B cell (primary cell): ENCODE measurements around the gene RASSF8. TPM values are rescaled to one million over a fixed set of nuclear protein-coding genes. Genes with fewer than 3 reads are reported as not detected.

Source experiments
- ATAC-seq: fragments of 200-7000 bp; cut with Tn5 transposase; one replicate; pipeline ENCODE4 v1.10.0; 2021; ENCODE audit warnings: low read depth, mild to moderate bottlenecking, moderate number of reproducible peaks, moderate library complexity
- CTCF ChIA-PET: fragments of 350-600 bp; sonication (Branson Sonifier 250); formaldehyde crosslinking; loops from one replicate; lab custom pipeline; 2021; ENCODE audit warnings: antibody characterized with exemption, inconsistent platforms; lab: Charles Lee
- POLR2A ChIA-PET: fragments of 350-600 bp; sonication (Branson Sonifier 250); formaldehyde crosslinking; loops from one replicate; lab custom pipeline; 2021; ENCODE audit warnings: antibody characterized with exemption; lab: Charles Lee
- DNase-seq: peaks from one replicate; pipeline ENCODE4 v3.0.0; 2013
- H2AFZ ChIP-seq: 2 replicates; pipeline ENCODE4 v1.6.1; 2012; ENCODE audit warnings: mild to moderate bottlenecking, low read depth, low read length; ENCODE audit not compliant: insufficient read depth, poor library complexity, severe bottlenecking
- H3K27ac ChIP-seq, 2 donors: 1 replicate in 1 of 2; 2 replicates in 1 of 2; pipeline ENCODE4 v1.5.1; 2012 to 2013; ENCODE audit warnings: low read length in 2 of 2, mild to moderate bottlenecking in 2 of 2, moderate library complexity in 1 of 2
- H3K27me3 ChIP-seq, 4 experiments: fragments of 200-600 bp in 1 of 4; sonication (generic) in 1 of 4; replicated peaks in 1 of 4; 1 replicate in 2 of 4; 2 replicates in 2 of 4; pipeline versions ENCODE4 v1.6.1 to v1.7.0; 2013 to 2016; ENCODE audit warnings: low read length in 3 of 4, mild to moderate bottlenecking in 2 of 4, mixed read lengths in 1 of 4, moderate library complexity in 1 of 4; ENCODE audit not compliant: insufficient read depth in 4 of 4, control insufficient read depth in 3 of 4; ENCODE audit errors: control extremely low read depth in 1 of 4
- H3K36me3 ChIP-seq, 2 experiments: replicated peaks in 1 of 2; 1 replicate in 1 of 2; 2 replicates in 1 of 2; pipeline versions ENCODE4 v1.6.1 to v1.7.1; 2013; ENCODE audit warnings: low read length in 1 of 2; ENCODE audit not compliant: insufficient read depth in 2 of 2, control insufficient read depth in 1 of 2; ENCODE audit errors: control extremely low read depth in 1 of 2, extremely low read depth in 1 of 2
- H3K4me1 ChIP-seq, 2 donors: fragments of 200-600 bp in 1 of 2; sonication (generic) in 1 of 2; 1 replicate in 1 of 2; 2 replicates in 1 of 2; pipeline versions ENCODE4 v1.5.1 to v1.6.1; 2013 to 2017; ENCODE audit warnings: low read length in 2 of 2; ENCODE audit not compliant: control insufficient read depth in 2 of 2, insufficient read depth in 2 of 2
- H3K4me2 ChIP-seq: replicated peaks from 2 replicates; pipeline ENCODE3; 2012; ENCODE audit warnings: mild to moderate bottlenecking, low read depth, low read length; ENCODE audit not compliant: poor library complexity, severe bottlenecking
- H3K4me3 ChIP-seq, 5 experiments: fragments of 200-600 bp in 1 of 5; sonication (generic) in 1 of 5; 1 replicate in 3 of 5; 2 replicates in 2 of 5; pipeline versions ENCODE4 v1.5.1 to v1.7.0; 2011 to 2016; ENCODE audit warnings: low read length in 4 of 5, mild to moderate bottlenecking in 4 of 5, low read depth in 2 of 5, control low read depth in 1 of 5, moderate library complexity in 1 of 5; ENCODE audit not compliant: insufficient read depth in 1 of 5; ENCODE audit errors: control extremely low read depth in 1 of 5, extremely low read depth in 1 of 5
- H3K79me2 ChIP-seq: fragments of 200-600 bp; sonication (generic); one replicate; pipeline ENCODE4 v1.6.0; 2016; ENCODE audit warnings: low read length; ENCODE audit not compliant: control insufficient read depth, insufficient read depth
- H3K9ac ChIP-seq: fragments of 200-600 bp; sonication (generic); 2 replicates; pipeline ENCODE4 v1.6.1; 2017; ENCODE audit warnings: mild to moderate bottlenecking, low read length, moderate library complexity
- H3K9me3 ChIP-seq, 3 donors: one replicate each; pipeline versions ENCODE4 v1.6.1 to v1.7.1; 2013; ENCODE audit warnings: low read length in 2 of 3; ENCODE audit not compliant: control insufficient read depth in 2 of 3, insufficient read depth in 1 of 3; ENCODE audit errors: control extremely low read depth in 1 of 3
- H4K20me1 ChIP-seq: 2 replicates; pipeline ENCODE4 v1.6.0; 2012; ENCODE audit warnings: mild to moderate bottlenecking, low read length; ENCODE audit not compliant: insufficient read depth, control insufficient read depth, poor library complexity, severe bottlenecking
- H3K27ac Mint-ChIP-seq: one replicate; pipeline ENCODE4 v1.8.0; 2021; ENCODE audit warnings: mixed read lengths
- H3K27me3 Mint-ChIP-seq: one replicate; pipeline ENCODE4 v1.8.0; 2021; ENCODE audit warnings: mixed read lengths
- H3K4me1 Mint-ChIP-seq: one replicate; pipeline ENCODE4 v1.8.0; 2021; ENCODE audit warnings: mixed read lengths
- H3K4me3 Mint-ChIP-seq: one replicate; pipeline ENCODE4 v1.8.0; 2021; ENCODE audit warnings: mixed read lengths
- H3K9me3 Mint-ChIP-seq: one replicate; pipeline ENCODE4 v1.8.0; 2022; ENCODE audit warnings: mixed read lengths; ENCODE audit not compliant: insufficient read depth
- EZH2 ChIP-seq: IDR thresholded peaks from 2 replicates; pipeline ENCODE4 v1.6.1; 2012; ENCODE audit warnings: borderline replicate concordance, low read depth, mild to moderate bottlenecking, moderate library complexity, low read length; ENCODE audit not compliant: insufficient read depth, poor library complexity, severe bottlenecking
- WGBS: methylation state at CpG from one replicate; pipeline ENCODE4 v1.1.5; 2013; ENCODE audit warnings: missing lambda C conversion rate; ENCODE audit not compliant: insufficient coverage; 5-methylcytosine and 5-hydroxymethylcytosine counted together
- intact Hi-C: fragments of 100-400 bp; cut with micrococcal nuclease; formaldehyde crosslinking; loops from one replicate; pipeline ENCODE4 v1.10.0; 2022
- polyA plus RNA-seq: library from polyadenylated mRNA; depleted of rRNA; stranded (reverse); fragments of >200 nt; gene quantifications from 2 replicates; pipeline ENCODE4 v1.2.3, GENCODE V29; 2012
- total RNA-seq, 2 donors: library from RNA; stranded (reverse); fragments of 120-200 nt in 1 of 2; gene quantifications; 1 replicate in 1 of 2; 2 replicates in 1 of 2; pipeline versions ENCODE4 v1.2.3 to v1.2.4, GENCODE V29; 2013 to 2022
- TF ChIP-seq, protein P1 (sequence below): fragments of 200-600 bp; IDR thresholded peaks from one replicate; pipeline ENCODE4 v1.8.0; 2022; ENCODE audit warnings: antibody characterized with exemption, mild to moderate bottlenecking

Gene RASSF8
- total and polyA plus RNA-seq, 2 donors (not counting 1 experiment from before 2014, with no cell fraction given) = 0.01 to 0.49 TPM

DNA sequence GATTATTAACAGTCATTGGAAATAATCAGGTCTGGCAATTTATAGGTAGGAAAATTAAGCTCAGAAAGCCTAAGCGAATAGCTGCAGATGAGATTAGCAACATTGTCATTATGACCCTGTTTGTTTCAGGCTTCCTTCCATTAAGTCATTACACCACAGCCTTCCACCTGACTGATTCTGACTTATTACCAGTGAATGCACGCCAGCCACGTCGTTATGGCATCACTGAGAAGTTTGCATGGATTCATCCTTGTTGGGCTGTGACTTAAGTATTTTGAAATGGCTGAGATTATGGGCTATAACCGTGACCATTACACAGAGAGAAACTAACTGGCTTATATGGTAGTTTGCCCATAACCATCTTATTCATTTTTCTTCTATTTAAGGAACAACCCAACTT lies 18.6 kb downstream of the RASSF8 start:
- Histone ChIP-seq H3K27me3 (peaks cover 0 to 10% (median under 1%) of the 10 kb centered on the region in 4 experiments), H3K9ac (no peak overlapping the region), H3K9me3 (no peaks in the 10 kb centered on the region), H3K4me3 (no peak overlapping the region), H3K36me3 (no peaks in the 10 kb centered on the region), H2AFZ (no peak overlapping the region), H3K4me2 (no peak overlapping the region), H3K27ac (no peak overlapping the region), H4K20me1 (no peaks in the 10 kb centered on the region), H3K4me1 (no peaks in the 10 kb centered on the region), H3K79me2 (no peaks in the 10 kb centered on the region)
- Mint-ChIP-seq H3K27ac (no peak overlapping the region), H3K4me3 (no peak overlapping the region), H3K27me3 (peaks cover 40% of the 10 kb centered on the region), H3K4me1 (no peaks in the 10 kb centered on the region), H3K9me3 (no peaks in the 10 kb centered on the region)
- intact Hi-C loops = no loop called here
- no peak for TF ChIP-seq EZH2
- TF ChIP-seq, protein P1, sequence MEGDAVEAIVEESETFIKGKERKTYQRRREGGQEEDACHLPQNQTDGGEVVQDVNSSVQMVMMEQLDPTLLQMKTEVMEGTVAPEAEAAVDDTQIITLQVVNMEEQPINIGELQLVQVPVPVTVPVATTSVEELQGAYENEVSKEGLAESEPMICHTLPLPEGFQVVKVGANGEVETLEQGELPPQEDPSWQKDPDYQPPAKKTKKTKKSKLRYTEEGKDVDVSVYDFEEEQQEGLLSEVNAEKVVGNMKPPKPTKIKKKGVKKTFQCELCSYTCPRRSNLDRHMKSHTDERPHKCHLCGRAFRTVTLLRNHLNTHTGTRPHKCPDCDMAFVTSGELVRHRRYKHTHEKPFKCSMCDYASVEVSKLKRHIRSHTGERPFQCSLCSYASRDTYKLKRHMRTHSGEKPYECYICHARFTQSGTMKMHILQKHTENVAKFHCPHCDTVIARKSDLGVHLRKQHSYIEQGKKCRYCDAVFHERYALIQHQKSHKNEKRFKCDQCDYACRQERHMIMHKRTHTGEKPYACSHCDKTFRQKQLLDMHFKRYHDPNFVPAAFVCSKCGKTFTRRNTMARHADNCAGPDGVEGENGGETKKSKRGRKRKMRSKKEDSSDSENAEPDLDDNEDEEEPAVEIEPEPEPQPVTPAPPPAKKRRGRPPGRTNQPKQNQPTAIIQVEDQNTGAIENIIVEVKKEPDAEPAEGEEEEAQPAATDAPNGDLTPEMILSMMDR = no peak
- DNase-seq = no peak
- CTCF ChIA-PET = no interaction called here
- no peak for ATAC-seq
- POLR2A ChIA-PET = no interaction called here
- WGBS = no CpG with 5 or more reads among the region's 5 CpGs

DNA sequence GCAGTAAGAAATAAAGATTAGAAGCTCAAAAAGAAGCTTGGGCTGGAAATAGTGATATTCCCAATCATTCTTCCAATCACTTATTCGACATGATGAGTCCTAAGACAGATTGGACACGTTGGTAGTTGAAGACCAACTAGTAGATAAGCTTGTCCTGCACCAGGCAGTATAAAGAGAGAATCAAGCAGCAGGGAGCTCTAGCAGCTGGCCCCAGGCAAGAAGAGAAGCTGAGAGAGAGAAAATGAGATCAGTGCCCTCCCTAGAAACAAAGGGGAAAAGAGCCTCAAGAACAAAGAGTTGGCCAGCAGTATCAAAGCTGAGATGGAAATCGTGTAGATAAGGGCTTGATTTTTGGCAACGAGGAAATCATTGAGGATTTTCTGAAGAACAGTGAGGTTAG lies 20.6 kb downstream of the RASSF8 start:
- no peaks in the 10 kb centered on the region for H3K9me3 Mint-ChIP-seq
- CTCF ChIA-PET = no interaction called here

More for the DNA sequence above, 20.6 kb downstream of the RASSF8 start:
- Histone ChIP-seq H3K4me3 (no peak overlapping the region), H3K79me2 (no peaks in the 10 kb centered on the region), H3K27ac (no peak overlapping the region), H3K9me3 (no peaks in the 10 kb centered on the region), H3K4me2 (no peak overlapping the region), H4K20me1 (no peaks in the 10 kb centered on the region), H3K4me1 (no peaks in the 10 kb centered on the region), H3K9ac (no peak overlapping the region), H3K36me3 (no peaks in the 10 kb centered on the region), H2AFZ (no peak overlapping the region), H3K27me3 (peaks cover 0 to 6% (median under 1%) of the 10 kb centered on the region in 4 experiments)
- H3K4me1 Mint-ChIP-seq = no peaks in the 10 kb centered on the region
- no peak for ATAC-seq
- H3K4me3 Mint-ChIP-seq = no peak overlapping the region
- H3K27me3 Mint-ChIP-seq = peaks cover 37% of the 10 kb centered on the region
- 20% methylated on average over 1 of the region's 4 CpGs for WGBS
- intact Hi-C loops = no loop called here
- TF ChIP-seq, protein P1 = no peak
- TF ChIP-seq EZH2 = no peak
- DNase-seq = no peak
- POLR2A ChIA-PET = no interaction called here
- H3K27ac Mint-ChIP-seq = no peak overlapping the region
